ENCODE results near the gene POU5F1. TPM values are rescaled to one million over a fixed set of nuclear protein-coding genes. Genes with fewer than 3 reads are reported as not detected.
A peak's percentile ranks its signal among the peaks of the same experiment; 100 is the strongest.
"Not testable (repeated sequence)": the region's sequence is repeated elsewhere in the genome, so short reads cannot be mapped to it uniquely, and the experiment has no call there.

Gene POU5F1
- polyA plus RNA-seq, 1 donor: 0.85 TPM

GRCh38 chr6:31190488-31190887 is 20.0 kb upstream of the POU5F1 start:
- no peak for DNase-seq

DNA sequence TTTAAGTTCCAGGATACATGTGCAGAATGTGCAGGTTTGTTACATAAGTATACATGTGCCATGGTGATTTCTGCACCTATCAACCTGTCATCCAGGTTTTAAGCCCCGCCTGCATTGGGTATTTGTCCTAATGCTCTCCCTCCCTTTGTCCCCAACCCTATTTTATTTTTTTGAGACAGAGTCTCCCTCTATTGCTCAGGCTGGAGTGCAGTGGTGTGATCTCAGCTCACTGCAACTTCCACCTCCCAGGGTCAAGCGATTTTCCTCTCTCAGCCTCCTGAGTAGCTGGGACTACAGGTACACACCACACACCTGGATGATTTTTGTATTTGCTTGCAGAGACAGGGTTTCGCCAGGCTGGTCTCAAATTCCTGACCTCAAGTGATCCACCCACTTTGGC is 18.7 kb upstream of the POU5F1 start:
- not testable (repeated sequence) for DNase-seq

DNA sequence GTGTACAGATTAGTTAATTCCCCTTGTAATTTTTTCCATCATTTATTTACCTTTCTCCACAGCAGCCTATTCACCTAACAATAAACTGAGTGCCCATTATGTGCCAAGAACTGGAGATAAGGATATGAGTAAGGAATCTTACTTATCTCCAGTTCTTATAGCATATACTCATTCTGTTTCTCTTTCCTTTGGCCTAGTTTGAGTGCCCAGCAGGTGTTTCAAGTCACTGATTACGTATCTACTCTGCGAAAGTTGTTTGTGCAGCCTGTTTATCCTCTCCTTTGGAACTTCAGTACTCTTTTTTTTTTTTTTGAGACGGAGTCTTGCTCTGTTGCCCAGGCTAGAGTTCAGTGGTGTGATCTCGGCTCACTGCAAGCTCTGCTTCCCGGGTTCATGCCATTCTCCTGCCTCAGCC is 17.3 kb upstream of the POU5F1 start:
- DNase-seq: no peak

- DNase-seq: no peak
These were observed 15.7 kb upstream of the POU5F1 start for GRCh38 chr6:31186052-31186734.

DNA sequence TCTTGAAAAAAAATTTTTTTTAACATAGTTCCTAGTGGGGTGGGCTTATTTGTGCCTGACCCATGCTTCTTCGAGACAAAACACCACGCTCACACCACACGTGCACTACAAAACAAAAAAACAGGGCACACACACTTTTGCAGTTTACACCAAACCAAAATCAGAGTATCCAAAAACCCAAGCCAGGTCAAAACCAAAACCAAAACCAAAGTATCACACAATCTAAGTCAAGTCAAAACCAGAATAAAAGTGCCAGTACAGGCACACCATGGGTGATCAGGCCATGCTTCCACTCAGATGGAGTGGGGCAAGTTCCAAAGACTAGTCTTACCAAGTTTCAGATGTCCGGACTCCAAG is 15.2 kb upstream of the POU5F1 start:
- DNase-seq: not testable (repeated sequence)

- DNase-seq: not testable (repeated sequence)
These were observed 13.4 kb upstream of the POU5F1 start for GRCh38 chr6:31183859-31184258.

GRCh38 chr6:31183287-31183686 is 12.8 kb upstream of the POU5F1 start:
- not testable (repeated sequence) for DNase-seq

GRCh38 chr6:31180500-31180899 is 10.0 kb upstream of the POU5F1 start:
- peak; percentile 51 for DNase-seq

GRCh38 chr6:31179896-31180295 is 9.4 kb upstream of the POU5F1 start:
- no peak for DNase-seq

DNA sequence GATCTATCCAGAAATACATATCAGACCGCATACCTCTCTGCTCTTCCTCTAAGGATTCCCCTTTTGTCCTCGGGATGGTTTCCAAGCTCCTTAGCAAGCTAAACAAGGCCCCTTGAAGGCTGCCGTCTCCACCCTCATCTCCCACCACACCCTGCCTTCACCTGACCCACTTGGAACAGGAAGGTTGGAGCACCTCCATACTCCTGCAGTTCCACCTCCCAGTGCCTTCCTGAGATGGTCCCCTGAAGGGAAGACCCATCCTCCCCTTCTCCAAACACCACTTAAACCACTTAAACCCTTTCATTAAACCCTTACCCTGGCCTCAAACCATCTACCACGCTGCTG is 8.5 kb upstream of the POU5F1 start:
- no peak for DNase-seq

GRCh38 chr6:31178143-31179041 is 7.9 kb upstream of the POU5F1 start:
- DNase-seq: no peak

DNA sequence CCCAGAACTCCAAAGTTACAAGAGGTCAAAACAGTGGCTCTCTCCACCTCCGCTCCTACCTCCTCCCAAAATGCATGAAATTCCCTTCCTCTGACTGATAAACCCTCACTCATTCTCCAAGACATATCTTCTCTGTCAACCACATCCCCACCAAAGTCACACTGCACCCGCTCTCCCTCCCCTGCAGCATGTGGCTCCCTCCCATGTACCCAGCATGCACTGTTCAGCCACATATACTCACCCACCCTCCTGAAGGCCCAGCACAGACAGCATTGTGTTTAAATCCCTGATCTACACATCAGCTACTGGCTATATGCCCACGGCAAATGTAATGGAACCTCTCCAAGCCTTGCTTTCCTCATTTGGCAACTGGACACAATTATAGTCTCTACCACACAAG is 5.5 kb upstream of the POU5F1 start:
- no peak for DNase-seq

DNA sequence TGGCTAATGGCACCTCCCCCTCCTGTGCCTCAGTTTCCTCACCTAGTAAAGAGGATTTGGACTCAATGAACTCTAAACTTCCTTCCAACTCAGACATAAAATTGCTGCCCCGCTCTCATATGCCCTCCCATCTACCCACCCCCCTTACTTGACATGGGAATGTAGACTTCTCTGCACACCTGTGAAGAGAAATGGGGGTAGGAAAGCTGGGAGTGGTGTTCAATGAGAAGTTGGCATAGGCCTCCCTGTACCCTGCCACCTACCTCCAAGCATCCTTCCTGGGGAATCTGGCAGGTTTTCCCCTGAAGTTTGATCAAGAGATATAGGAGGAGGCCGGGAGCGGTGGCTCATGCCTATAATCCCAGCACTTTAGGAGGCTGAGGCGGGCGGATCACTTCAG is 3.9 kb upstream of the POU5F1 start:
- no peak for DNase-seq

GRCh38 chr6:31173406-31173805 is 2.9 kb upstream of the POU5F1 start:
- no peak for DNase-seq

DNA sequence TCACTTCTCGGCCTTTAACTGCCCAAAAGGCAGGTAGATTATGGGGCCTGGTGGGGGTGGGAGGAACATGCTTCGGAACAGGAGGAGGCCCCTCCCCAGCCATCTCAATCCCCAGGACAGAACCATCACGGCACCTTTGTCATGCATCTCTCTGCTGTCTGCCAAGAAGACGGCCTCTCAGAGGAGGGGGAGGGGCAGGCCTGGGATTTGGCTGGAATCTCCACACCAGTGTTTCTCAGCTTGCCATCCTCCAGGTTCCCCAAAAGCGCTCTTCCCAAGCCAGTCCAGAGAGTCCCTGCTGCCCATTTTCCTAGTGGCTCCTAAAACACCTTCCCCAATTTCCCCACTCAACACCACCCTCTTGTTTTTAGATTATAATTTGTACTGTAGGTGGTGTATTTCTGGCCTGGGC is 2.5 kb upstream of the POU5F1 start:
- DNase-seq: no peak

DNA sequence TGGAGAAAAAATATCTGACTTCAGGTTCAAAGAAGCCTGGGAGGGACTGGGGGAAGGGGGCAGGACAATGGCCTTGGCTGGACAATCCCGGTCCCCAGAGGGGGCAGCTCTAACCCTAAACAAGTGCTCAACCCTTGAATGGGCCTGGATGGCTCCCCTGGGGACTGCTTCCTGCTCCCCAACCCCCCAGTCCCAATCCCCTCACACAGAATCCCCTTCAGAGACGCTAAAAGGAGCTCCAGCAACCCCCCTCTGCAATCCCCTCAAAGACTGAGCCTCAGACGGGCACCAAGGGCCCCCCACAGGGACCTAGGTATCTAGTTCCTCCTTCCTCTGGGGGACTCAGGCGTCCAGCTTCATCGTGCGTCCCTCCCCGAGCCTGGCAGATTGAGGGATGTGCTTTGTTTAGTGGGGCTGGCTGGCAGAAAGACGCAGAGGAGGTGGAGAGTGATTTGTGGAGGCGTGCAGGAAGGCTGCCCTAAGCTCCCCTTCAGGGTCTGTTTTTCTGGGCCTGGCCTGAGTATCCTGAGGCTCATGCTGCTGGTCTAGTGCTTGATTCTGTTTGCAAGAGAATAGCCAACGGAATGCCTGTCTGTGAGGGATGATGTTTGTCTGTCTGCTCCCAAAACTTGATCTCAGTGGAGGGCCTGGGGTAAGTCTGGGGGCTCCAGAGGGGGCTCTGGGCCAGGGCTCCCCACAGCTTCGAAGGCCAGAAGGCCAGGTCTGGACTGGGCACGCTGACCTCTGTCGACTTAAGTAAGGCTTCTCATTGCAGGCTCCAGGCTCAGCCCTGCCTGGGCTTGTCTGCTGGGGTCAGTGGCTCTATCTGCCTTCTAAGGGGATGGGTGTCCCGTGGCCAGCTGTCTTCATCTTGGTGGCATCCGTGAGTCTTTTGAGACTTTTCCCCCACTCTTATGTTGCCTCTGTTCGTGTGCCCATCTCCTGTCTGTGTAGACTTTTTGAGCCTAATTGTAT is 1.7 kb upstream of the POU5F1 start:
- DNase-seq: no peak

DNA sequence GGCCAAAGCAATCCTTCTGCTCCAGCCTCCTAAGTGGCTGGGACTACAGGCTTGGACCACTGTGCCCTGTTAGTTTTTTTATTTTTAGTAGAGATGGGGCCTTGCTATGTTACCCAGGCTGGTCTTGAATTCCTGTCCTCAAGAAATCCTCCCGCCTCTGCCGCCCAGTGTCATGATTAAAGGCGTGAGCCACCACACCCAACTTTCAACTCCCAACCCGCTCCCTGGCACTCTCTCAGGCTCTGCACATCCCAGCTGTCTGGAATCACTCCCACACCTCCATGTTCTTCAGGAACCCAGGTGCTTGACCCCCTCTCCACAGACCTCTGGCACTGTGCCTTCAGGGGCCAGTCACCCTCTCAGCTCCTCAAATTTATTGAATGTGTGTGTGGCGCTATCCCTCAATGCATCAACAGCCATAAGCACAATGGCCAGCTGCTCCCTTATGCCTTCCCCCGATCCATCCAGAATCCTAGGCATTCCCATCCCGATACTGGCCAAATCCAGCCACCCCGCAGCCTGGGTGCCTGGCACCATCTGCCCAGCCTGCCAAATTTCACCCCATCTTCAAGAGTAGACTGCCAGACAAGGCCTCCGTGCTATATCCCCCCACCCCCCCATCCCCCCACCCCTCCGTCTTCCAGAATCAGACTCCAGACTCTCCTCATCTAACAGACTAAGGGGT is 647 bp upstream of the POU5F1 start:
- no peak for DNase-seq

- DNase-seq: not testable (repeated sequence)
These were observed 453 bp downstream of the POU5F1 start for GRCh38 chr6:31169858-31170599.

GRCh38 chr6:31169123-31169857 is 1.2 kb downstream of the POU5F1 start:
- no peak for DNase-seq

DNA sequence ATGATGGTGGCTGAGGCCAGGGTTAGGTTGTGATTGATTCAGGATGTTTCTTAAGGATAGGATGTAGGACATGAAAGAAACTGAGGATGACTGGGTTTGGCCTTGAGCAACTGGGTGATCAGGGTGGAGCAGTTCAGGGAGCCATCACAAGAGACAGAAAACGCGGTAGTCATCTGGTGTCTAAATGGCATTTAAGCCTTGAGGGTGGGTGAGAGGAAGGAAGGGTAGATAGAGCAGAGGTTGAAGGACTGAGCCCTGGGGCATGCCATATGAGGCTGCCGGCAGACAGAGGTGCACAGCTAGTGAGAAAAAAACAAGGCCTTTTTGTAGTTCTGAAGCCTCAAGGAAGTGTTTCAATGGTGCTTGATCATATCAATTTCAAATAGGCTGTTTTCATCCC is 1.9 kb downstream of the POU5F1 start:
- DNase-seq: no peak

DNA sequence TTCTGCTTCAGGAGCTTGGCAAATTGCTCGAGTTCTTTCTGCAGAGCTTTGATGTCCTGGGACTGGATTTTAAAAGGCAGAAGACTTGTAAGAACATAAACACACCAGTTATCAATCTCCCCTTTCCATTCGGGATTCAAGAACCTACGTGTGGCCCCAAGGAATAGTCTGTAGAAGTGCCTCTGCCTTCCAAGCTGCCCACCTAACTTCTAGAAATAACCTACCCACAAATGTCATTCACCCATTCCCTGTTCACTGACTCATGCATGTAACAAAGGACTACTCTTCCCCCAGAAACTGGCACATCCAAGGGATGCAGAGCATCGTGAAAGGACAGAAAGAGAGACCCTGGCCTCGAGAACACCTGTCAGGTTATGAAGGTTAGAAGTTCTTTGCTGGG is 4.5 kb downstream of the POU5F1 start:
- DNase-seq: no peak

Measured in hindlimb muscle (tissue), 1 donor.